Stomach smooth muscle (tissue), 2 donors: ENCODE data around the gene PEX11A.
"Not testable (repeated sequence)": the region's sequence is repeated elsewhere in the genome, so short reads cannot be mapped to it uniquely, and the experiment has no call there.

Experiments
- H3K27ac ChIP-seq: one replicate; pipeline ENCODE4 v1.7.0; 2013; ENCODE audit warnings: mild to moderate bottlenecking, low read length, inconsistent platforms
- H3K27me3 ChIP-seq, 2 donors: one replicate each; pipeline ENCODE4 v1.7.0; 2013; ENCODE audit warnings: low read length in 2 of 2; ENCODE audit not compliant: insufficient read depth in 2 of 2, control insufficient read depth in 1 of 2
- H3K36me3 ChIP-seq, 2 donors: one replicate each; pipeline ENCODE4 v1.7.0; 2013; ENCODE audit warnings: low read length in 2 of 2; ENCODE audit not compliant: control insufficient read depth in 2 of 2, insufficient read depth in 2 of 2
- H3K4me1 ChIP-seq: one replicate; pipeline ENCODE4 v1.7.0; 2013; ENCODE audit warnings: low read length; ENCODE audit not compliant: control insufficient read depth, insufficient read depth
- H3K4me3 ChIP-seq, 2 donors: one replicate each; pipeline ENCODE4 v1.7.0; 2013; ENCODE audit warnings: low read length in 2 of 2
- H3K9ac ChIP-seq, 2 donors: one replicate each; pipeline ENCODE4 v1.7.0; 2013; ENCODE audit warnings: low read length in 2 of 2, mild to moderate bottlenecking in 1 of 2
- H3K9me3 ChIP-seq, 2 donors: one replicate each; pipeline ENCODE4 v1.7.0; 2013; ENCODE audit warnings: low read length in 2 of 2; ENCODE audit not compliant: control insufficient read depth in 2 of 2
- donor health status: healthy.
- donor health status: Pancreatic carcinoma.

The PEX11A gene

GRCh38 chr15:89707577-89707976 is 17.0 kb upstream of the PEX11A start:
- peaks cover 2% of the 10 kb centered on the region for H3K4me1 ChIP-seq
- H3K36me3 ChIP-seq = no peaks in the 10 kb centered on the region
- no peak overlapping the region for H3K27ac ChIP-seq
- no peak overlapping the region for H3K9ac ChIP-seq
- peaks cover 0 to 2% of the 10 kb centered on the region in 2 donors for H3K27me3 ChIP-seq
- no peaks in the 10 kb centered on the region for H3K9me3 ChIP-seq
- H3K4me3 ChIP-seq = no peak overlapping the region

- H3K9me3 ChIP-seq = no peaks in the 10 kb centered on the region
- no peak overlapping the region for H3K4me3 ChIP-seq
- H3K27me3 ChIP-seq = peaks cover 0 to 2% of the 10 kb centered on the region in 2 donors
- no peak overlapping the region for H3K9ac ChIP-seq
- H3K4me1 ChIP-seq = peaks cover 2% of the 10 kb centered on the region
- no peak overlapping the region for H3K27ac ChIP-seq
- H3K36me3 ChIP-seq = no peaks in the 10 kb centered on the region
Observed at GRCh38 chr15:89704411-89704810, 13.9 kb upstream of the PEX11A start.

- no peaks in the 10 kb centered on the region for H3K9me3 ChIP-seq
- no peaks in the 10 kb centered on the region for H3K27me3 ChIP-seq
- no peak overlapping the region for H3K4me3 ChIP-seq
- H3K27ac ChIP-seq = no peak overlapping the region
- H3K36me3 ChIP-seq = no peaks in the 10 kb centered on the region
- H3K4me1 ChIP-seq = peaks cover under 1% of the 10 kb centered on the region
- H3K9ac ChIP-seq = no peak overlapping the region
Observed at GRCh38 chr15:89695198-89695597, 4.6 kb upstream of the PEX11A start.

- no peak overlapping the region for H3K4me3 ChIP-seq
- H3K27me3 ChIP-seq = no peaks in the 10 kb centered on the region
- peaks cover 8% of the 10 kb centered on the region for H3K4me1 ChIP-seq
- H3K9ac ChIP-seq = no peak overlapping the region
- H3K9me3 ChIP-seq = no peaks in the 10 kb centered on the region
- no peaks in the 10 kb centered on the region for H3K36me3 ChIP-seq
- no peak overlapping the region for H3K27ac ChIP-seq
Observed at GRCh38 chr15:89693696-89694095, 3.1 kb upstream of the PEX11A start.

- H3K4me3 ChIP-seq = no peak overlapping the region
- H3K27ac ChIP-seq = no peak overlapping the region
- no peaks in the 10 kb centered on the region for H3K36me3 ChIP-seq
- peaks cover 8% of the 10 kb centered on the region for H3K4me1 ChIP-seq
- no peak overlapping the region for H3K9ac ChIP-seq
- H3K9me3 ChIP-seq = no peaks in the 10 kb centered on the region
- no peaks in the 10 kb centered on the region for H3K27me3 ChIP-seq
Observed at GRCh38 chr15:89693091-89693490, 2.5 kb upstream of the PEX11A start.

GRCh38 chr15:89689930-89690275 is 651 bp downstream of the PEX11A start:
- peak overlapping the region; percentile 97 to 99 for H3K4me3 ChIP-seq
- H3K27me3 ChIP-seq, H3K36me3 ChIP-seq, H3K4me1 ChIP-seq, H3K9me3 ChIP-seq, H3K27ac ChIP-seq: not testable (repeated sequence)
- peak overlapping the region; percentile 84 to 89 for H3K9ac ChIP-seq

- H3K36me3 ChIP-seq = peaks cover 4 to 9% of the 10 kb centered on the region in 2 donors
- H3K4me1 ChIP-seq = peaks cover 8% of the 10 kb centered on the region
- no peaks in the 10 kb centered on the region for H3K27me3 ChIP-seq
- H3K4me3 ChIP-seq = no peak overlapping the region
- no peaks in the 10 kb centered on the region for H3K9me3 ChIP-seq
- no peak overlapping the region for H3K9ac ChIP-seq
- no peak overlapping the region for H3K27ac ChIP-seq
Observed at GRCh38 chr15:89686522-89686921, 4.0 kb downstream of the PEX11A start.

- H3K27ac ChIP-seq = no peak overlapping the region
Observed at GRCh38 chr15:89685995-89686394, 4.6 kb downstream of the PEX11A start.

GRCh38 chr15:89681146-89681545 is 9.4 kb downstream of the PEX11A start:
- Histone ChIP-seq H3K4me1 (peaks cover 13% of the 10 kb centered on the region), H3K27me3 (no peaks in the 10 kb centered on the region), H3K36me3 (peaks cover 3 to 9% of the 10 kb centered on the region in 2 donors), H3K9me3 (no peaks in the 10 kb centered on the region), H3K9ac (peak overlapping the region in 1 of 2 donors; percentile 14), H3K27ac (peak overlapping the region; percentile 50), H3K4me3 (no peak overlapping the region)

More at GRCh38 chr15:89685995-89686394, 4.6 kb downstream of the PEX11A start:
- Histone ChIP-seq H3K9me3 (no peaks in the 10 kb centered on the region), H3K36me3 (peaks cover 4 to 9% of the 10 kb centered on the region in 2 donors), H3K9ac (no peak overlapping the region), H3K4me3 (no peak overlapping the region), H3K27me3 (no peaks in the 10 kb centered on the region), H3K4me1 (peaks cover 10% of the 10 kb centered on the region)

- Histone ChIP-seq H3K4me3 (peak overlapping the region in 1 of 2 donors; percentile 22), H3K9ac (no peak overlapping the region), H3K27me3 (no peaks in the 10 kb centered on the region), H3K36me3 (peaks cover 0 to 9% of the 10 kb centered on the region in 2 donors), H3K9me3 (no peaks in the 10 kb centered on the region), H3K27ac (peak overlapping the region; percentile 50), H3K4me1 (peaks cover 13% of the 10 kb centered on the region)
Observed at GRCh38 chr15:89680282-89680873, 10.2 kb downstream of the PEX11A start.

GRCh38 chr15:89679212-89679611 is 11.3 kb downstream of the PEX11A start, which contains the start of gene PLIN1:
TSS of gene PLIN1 (minus strand) at chr15:89679367. CDS start at chr15:89677489, 1,878 bp downstream.
- no peak within 1 kb of the TSS for H3K4me3 ChIP-seq
- H3K9ac ChIP-seq = no peak within 1 kb of the TSS
- peaks cover 13% of the 10 kb centered on the region for H3K4me1 ChIP-seq
- peak within 1 kb of the TSS; percentile 50 for H3K27ac ChIP-seq
- H3K36me3 ChIP-seq = peaks cover 0 to 9% of the 10 kb centered on the region in 2 donors
- H3K9me3 ChIP-seq = no peaks in the 10 kb centered on the region
- H3K27me3 ChIP-seq = no peaks in the 10 kb centered on the region
